CD1c-positive myeloid dendritic cell (primary cell): ENCODE data around the gene FKBP8.
"Not testable (repeated sequence)": the region's sequence is repeated elsewhere in the genome, so short reads cannot be mapped to it uniquely, and the experiment has no call there.

Experiments
- DNase-seq: peaks from one replicate; pipeline ENCODE4 v3.0.0-alpha.2; 2016; ENCODE audit errors: extremely low spot score

FKBP8 gene

GRCh38 chr19:18558604-18559003 lies 15.2 kb upstream of the FKBP8 start:
- no peak for DNase-seq

- no peak for DNase-seq
Observed at GRCh38 chr19:18558202-18558555, 14.8 kb upstream of the FKBP8 start.

GRCh38 chr19:18557411-18558201 lies 14.2 kb upstream of the FKBP8 start, which contains the start of gene KXD1:
Gene KXD1, plus strand, starts transcription at chr19:18557870. Its CDS starts 4,187 bp downstream, at chr19:18562057.
- DNase-seq = peak; percentile 99

GRCh38 chr19:18551631-18552030 lies 8.3 kb upstream of the FKBP8 start:
- DNase-seq = no peak

- DNase-seq = peak; percentile 86
Observed at GRCh38 chr19:18543814-18544475, 572 bp upstream of the FKBP8 start.

- DNase-seq = no peak
Observed at GRCh38 chr19:18541992-18542940, 1.1 kb downstream of the FKBP8 start.

- no peak for DNase-seq
Observed at GRCh38 chr19:18541258-18541991, 1.9 kb downstream of the FKBP8 start.

- not testable (repeated sequence) for DNase-seq
Observed at GRCh38 chr19:18540200-18540599, 3.2 kb downstream of the FKBP8 start.

GRCh38 chr19:18539372-18539771 lies 4.0 kb downstream of the FKBP8 start:
- DNase-seq = no peak

GRCh38 chr19:18538115-18538514 lies 5.3 kb downstream of the FKBP8 start:
- no peak for DNase-seq

GRCh38 chr19:18537431-18537830 lies 5.9 kb downstream of the FKBP8 start:
- no peak for DNase-seq

- no peak for DNase-seq
Observed at GRCh38 chr19:18536475-18536874, 6.9 kb downstream of the FKBP8 start.

- no peak for DNase-seq
Observed at GRCh38 chr19:18533058-18533457, 10.3 kb downstream of the FKBP8 start.

GRCh38 chr19:18532168-18532890 lies 11.0 kb downstream of the FKBP8 start:
- DNase-seq = no peak

GRCh38 chr19:18531485-18531884 lies 11.9 kb downstream of the FKBP8 start:
- no peak for DNase-seq

- no peak for DNase-seq
Observed at GRCh38 chr19:18529782-18530181, 13.6 kb downstream of the FKBP8 start.

GRCh38 chr19:18526316-18526715 lies 17.1 kb downstream of the FKBP8 start:
- DNase-seq = no peak

GRCh38 chr19:18523841-18524240 lies 19.5 kb downstream of the FKBP8 start:
- DNase-seq = no peak

GRCh38 chr19:18522862-18523440 lies 20.4 kb downstream of the FKBP8 start:
- DNase-seq = not testable (repeated sequence)

- peak; percentile 100 for DNase-seq
Observed at GRCh38 chr19:18522124-18522861, 21.1 kb downstream of the FKBP8 start.
